ENCODE data around the gene DPP8.
"Not testable (repeated sequence)": the region's sequence is repeated elsewhere in the genome, so short reads cannot be mapped to it uniquely, and the experiment has no call there.

The DPP8 gene

GRCh38 chr15:65400760-65401610 is 116.5 kb downstream of the DPP8 start:
- DNase-seq = peak; percentile 96

- no peak for DNase-seq
These were observed 117.5 kb downstream of the DPP8 start for GRCh38 chr15:65399997-65400396.

DNA sequence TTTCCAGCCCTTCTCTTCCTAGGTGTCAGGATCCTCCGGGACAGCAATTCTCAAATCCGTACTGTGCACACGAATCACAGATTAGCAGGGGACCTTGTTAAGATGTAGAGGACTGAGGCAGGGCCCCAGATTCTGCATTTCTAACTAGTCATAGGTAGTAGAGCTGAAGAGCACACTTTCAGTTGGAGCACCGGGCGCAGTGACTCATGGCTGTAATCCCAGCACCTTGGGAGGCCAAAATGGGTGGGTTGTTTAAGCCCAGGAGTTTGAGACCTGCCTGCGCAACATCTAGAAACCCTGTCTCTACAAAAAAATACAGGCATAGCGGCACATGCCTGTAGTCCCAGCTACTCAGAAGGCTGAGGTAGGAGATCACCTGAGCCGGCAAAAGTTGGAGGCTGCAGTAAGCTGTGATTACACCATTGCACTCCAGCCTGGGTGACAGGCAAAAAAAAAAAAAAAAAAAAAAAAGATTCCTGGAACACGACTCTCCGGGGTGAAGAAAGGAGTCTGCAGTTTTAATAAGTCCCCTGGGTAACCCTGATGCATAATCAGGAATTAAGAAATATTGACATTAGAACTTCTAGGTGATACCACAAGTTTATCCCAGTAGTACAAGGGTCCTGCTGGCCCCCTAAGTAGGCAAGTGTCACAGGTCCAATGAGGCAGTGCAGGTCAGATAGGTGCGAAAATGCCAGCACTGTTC is 118.3 kb downstream of the DPP8 start:
- no peak for DNase-seq

- DNase-seq = not testable (repeated sequence)
These were observed 119.0 kb downstream of the DPP8 start for GRCh38 chr15:65398486-65398885.

DNA sequence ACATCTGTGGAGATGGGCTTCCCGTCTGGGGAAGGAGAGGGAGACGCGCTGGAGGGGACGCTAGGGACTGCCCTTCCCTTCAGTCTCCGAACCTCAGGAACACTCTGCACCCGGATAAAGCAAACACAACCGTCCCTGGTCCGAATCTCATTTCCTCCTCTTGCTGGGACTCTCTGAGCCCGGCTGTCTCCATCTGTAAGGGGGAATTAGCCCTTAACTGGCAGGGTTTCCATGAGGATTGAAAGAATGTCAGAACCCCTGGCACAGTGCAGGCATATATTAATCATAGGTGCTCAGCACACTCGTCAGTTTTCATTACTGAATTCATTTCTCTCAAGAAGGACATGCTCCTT is 120.5 kb downstream of the DPP8 start:
- no peak for DNase-seq

DNA sequence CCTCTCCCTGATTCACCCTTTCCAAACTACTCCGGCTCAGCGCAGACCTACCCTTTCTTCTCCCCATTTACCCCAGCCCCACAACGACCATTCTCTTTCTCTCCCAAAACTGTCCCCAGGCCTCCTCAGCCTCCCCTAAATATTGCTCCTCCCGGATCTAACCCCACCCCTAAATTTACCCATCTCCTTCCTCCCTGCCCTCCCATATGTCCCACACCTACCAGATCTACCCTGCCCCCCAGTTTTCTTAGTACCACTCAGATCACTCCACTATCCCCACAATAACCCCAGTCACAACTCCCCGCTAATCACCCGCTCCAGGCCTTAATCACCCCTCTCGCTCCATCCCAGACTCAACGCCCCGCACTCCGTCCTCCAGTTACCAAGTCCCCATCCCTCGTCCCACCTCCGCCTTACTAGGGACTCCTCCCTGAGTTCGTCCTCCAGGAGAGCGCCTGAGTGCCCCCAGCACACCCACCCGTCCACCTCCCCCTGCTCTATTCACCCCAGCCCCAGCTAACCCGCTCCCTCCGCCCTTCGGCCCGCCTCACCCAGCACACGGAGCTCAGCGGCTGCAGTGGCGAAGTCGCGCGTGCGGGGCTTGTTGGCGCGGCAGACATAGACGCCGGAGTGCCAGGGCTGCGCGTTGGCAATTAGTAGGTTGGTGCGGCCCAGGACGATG is 121.1 kb downstream of the DPP8 start:
- peak; percentile 52 for DNase-seq

- DNase-seq = peak; percentile 39
These were observed 121.8 kb downstream of the DPP8 start for GRCh38 chr15:65395567-65396202.

DNA sequence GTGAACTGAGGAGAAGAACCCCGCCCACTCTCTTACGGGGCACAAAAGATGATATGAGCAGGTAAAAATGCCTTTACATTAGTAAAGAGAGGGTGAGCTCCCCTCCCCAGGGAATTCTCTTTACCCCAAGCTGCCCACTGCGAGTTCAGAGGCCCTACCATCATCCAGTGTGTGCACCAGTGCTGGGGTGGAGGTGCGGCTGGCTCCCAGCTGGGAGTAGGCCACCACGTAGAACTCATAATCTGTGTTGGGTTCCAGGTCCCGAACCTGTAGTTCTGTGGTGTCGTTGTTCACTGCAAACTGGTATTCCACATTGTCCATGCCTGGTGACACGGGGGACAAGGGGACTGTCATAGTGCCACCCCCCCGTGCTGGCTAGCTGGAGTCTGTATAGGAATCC is 122.6 kb downstream of the DPP8 start:
- DNase-seq = no peak

DNA sequence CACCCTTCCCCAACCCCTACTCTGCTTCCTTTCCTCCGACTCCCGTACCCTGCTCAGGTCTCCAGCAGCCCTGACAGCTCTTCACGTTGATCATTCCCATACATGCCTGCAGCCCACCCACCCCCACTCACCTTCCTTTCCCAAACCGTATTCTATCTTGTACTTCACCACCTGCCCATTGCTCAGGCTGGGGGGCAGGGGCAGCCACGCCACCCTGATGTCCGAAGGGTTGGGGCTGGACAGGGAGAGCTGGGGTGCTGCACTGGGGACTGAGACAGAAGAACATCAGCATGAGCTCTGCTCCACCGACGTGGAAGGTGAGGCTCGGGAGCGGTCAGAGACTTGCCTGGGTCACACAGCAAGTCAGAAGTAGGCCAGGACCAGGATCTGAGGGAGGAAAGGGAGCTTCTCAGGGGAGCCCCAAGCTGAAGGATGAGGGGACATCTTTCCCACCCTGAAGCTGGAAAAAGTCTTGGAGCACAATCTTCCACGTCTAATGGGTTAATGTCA is 123.2 kb downstream of the DPP8 start:
- no peak for DNase-seq

- no peak for DNase-seq
These were observed 123.9 kb downstream of the DPP8 start for GRCh38 chr15:65393557-65393956.

DNA sequence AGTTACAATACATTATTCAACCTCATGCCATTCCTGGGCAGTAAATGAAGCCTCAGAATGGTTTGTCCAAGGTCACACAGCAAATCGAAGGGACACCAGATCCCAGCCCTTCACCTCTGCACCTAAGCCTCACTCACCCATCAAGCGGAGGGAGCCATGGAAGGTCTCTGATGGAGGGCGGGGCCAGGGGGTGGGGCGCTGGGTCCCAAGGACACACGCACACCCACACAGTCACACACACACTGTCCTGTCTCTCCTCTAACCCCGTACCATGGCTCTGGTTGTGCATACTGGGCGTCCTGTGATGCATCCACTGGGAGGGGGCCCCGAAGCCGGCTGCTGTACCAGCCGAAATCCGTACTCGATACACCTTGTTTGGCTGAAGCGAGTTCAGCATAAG is 124.4 kb downstream of the DPP8 start:
- no peak for DNase-seq

Data from NCI-H69 (cell line).